Stimulated activated CD8-positive, alpha-beta memory T cell treated with anti-CD3 and anti-CD28 coated beads, Interleukin-12 subunit alpha, Interleukin-12 subunit beta, amount 100 ng/mL, for 1 hour (primary cell): ENCODE measurements around the gene PCGF3.
"Not testable (repeated sequence)": the region's sequence is repeated elsewhere in the genome, so short reads cannot be mapped to it uniquely, and the experiment has no call there.

Experiments used
- DNase-seq: peaks from one replicate; pipeline ENCODE4 v3.0.0-alpha.2; 2020; ENCODE audit warnings: low read depth

PCGF3 gene

DNA sequence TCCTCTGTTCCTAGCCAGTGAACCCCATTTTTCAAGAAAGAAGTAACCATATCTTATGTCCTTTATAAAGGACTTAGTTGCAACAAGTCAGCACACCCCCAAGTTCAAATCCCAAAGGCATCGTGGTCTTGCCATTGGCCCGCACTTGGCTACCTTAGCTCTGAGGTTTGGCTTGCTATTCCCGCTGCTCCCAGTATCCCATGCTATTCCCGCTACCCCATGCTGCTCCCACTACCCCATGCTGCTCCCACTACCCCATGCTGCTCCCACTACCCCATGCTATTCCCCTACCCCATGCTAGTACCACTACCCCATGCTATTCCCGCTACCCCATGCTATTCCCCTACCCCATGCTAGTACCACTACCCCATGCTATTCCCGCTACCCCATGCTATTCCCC is 37.4 kb upstream of the PCGF3 start:
- not testable (repeated sequence) for DNase-seq

DNA sequence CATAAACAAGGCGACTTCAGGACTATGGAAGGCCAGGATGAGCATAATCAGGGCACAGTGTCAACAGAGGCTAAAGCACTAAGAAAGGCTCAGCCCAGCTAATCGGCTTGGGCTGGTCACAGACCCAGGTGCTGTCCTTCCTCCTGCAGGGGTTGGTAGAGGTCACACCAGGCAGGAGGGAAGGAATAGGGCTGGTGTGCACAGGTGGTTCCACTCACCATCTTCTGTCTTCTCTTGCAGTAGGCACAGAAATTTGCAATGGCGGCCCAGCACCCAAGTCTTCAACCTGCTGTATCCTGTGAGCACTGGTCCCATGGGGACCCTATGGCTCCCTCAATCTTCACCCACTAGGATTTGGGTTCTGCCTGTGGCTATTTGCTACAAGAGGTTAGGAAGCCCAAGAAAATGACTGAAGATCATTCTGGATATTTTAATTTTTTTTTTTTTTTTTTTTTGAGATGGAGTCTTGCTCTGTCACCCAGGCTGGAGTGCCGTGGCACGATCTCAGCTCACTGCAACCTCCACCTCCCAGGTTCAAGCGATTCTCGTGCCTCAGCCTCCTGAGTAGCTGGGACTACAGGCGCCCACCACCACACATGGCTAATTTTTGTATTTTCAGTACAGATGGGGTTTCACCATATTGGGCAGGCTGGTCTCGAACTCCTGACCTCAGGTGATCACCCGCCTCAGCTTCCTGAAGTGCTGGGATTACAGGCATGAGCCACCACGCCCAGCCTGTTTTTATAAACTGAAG is 35.6 kb upstream of the PCGF3 start:
- not testable (repeated sequence) for DNase-seq

DNA sequence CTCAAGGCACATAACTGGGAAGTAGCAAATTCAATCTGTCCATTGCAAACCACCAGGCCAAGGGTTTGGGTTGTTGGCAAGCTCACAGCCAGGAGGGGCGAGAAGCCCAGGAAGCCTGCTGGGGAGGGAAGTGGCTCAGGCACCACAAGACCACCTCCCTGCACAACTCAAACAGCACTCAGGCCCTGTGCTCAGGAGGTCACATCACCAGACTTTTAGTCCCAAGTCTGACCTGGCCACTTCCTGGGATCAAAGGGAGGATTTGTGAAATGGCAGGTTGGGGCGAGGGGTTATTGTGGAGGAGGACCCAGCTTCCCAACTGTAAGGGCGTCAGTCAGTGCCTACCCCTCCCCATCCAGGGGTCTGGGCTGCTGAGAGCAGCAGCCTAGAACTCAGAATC is 33.9 kb upstream of the PCGF3 start:
- DNase-seq: no peak

DNA sequence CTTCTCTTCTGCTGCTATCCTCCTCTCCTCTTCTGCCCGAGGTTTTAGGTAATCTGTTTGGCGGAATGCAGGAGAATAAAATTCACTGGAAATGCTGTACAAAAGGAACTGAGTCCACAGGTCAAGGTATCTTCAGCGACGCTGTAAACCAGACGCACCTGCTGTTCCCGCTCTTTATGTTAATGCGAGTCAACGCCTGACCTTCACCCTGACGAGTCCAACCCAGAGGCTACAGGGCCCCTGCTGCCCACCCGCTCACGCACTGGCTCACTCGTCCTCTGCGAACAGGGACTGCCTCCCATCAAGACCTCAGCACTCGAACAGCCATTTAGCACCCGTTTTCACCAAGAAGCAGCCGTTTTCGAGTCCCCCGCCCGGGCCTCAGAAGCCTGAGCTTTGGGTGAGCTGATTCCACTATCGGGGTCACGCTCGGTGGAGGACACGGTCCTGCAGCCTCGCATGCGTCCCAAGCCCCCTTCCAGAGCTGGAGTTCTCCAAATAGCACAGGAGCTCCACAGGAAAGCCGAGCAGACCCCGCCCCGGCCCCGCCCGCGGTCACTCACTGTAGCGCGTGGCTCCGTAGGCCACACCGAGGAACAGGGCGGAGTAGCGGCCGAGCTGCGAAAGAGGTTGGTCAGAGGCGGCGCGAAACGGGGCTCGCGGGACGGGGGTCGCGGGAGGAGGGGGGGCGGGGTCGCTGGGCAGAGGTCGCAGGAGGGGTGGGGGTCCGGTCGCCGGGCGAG is 32.1 kb upstream of the PCGF3 start:
- DNase-seq: no peak

DNA sequence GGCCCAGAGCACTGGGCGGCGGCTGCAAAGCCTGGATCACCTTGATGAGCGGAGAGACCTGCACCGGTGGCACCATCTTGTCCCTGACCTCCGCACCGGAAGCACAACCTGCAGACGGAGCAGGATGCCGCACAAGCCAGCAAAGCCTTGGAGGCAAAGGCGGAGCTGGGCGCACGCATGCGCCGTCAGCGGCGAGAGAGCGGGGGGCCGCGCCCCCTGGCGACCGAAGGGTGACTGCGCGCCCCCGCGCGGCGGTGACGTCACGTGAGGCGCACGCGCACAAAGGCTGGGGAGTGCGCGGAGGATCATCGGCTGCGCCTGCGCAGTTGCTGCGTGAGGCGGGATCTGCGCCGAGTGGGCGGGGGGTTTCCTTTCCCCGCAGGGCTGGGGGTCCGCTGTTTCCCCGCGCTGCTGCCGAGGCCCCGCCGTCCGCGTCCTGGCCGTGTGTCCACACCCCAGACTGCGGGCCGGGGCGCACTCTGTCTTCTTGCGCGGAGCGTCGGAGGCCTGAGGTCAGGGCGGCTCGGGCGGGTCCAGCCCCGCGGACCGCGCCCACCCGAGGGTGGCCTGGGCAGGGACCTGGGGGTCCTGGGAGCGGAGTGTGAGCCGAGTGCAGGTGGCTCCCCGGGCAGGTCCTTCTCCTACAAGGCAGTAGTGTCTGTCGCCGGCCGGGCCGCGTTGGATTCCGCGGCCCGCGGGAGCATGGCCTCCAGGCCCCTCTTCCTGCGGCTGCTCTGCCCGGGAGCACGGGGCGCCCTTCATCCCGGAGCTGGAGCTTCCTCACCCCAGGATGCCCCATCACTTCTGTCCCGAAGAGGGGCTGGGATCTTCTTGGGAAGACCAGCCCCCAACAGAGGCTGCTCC is 31.2 kb upstream of the PCGF3 start, which contains the start of the genes ATP5ME and MYL5:
Gene ATP5ME, minus strand, starts transcription at position 105 of the 864 bp plus-strand sequence. Its CDS starts 29 bp downstream, at position 76.
Gene MYL5, plus strand, starts transcription at position 371 of the 864 bp plus-strand sequence. CDS start 3,485 bp downstream, outside the sequence.
- peak; percentile 97 for DNase-seq

DNA sequence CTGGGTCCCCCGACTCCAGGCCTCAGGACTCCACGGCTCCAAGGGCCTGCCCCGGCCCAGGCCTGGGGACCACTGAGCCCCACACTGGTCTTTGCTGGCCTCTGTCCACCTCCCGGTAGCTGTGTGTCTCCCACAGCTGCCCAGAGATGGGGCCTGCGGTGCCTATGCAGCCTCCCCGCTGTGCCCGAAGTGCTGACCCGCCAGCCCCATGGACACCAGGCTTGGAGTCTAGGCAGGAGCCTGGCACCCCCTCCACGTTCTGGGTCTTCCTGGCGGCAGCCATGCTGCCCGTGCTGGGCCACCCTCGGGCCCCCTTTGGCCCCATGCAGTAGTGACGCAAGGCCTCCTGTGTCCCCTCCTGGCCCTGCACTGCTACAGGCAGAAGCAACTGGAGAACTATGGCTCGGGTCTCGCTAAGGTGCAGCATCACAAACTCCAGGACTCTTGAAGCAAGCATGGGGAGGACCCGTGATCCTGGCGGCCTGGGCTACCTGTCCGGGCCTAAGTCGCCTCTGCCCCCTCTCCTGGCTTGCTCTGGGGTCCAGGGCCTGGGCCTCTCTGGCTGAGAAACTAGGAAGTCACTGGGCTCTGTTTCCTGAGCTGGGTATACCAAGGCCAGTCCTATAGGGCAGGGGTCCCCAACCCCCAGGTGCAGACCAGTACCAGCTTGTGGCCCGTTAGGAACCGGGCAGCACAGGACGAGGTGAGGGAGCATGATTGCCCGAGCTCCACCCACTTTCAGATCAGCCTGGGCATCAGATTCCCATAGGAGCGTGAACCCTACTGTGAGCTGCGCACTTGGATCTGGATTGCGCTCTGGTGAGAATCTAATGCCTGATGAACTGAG is 30.4 kb upstream of the PCGF3 start:
- no peak for DNase-seq

DNA sequence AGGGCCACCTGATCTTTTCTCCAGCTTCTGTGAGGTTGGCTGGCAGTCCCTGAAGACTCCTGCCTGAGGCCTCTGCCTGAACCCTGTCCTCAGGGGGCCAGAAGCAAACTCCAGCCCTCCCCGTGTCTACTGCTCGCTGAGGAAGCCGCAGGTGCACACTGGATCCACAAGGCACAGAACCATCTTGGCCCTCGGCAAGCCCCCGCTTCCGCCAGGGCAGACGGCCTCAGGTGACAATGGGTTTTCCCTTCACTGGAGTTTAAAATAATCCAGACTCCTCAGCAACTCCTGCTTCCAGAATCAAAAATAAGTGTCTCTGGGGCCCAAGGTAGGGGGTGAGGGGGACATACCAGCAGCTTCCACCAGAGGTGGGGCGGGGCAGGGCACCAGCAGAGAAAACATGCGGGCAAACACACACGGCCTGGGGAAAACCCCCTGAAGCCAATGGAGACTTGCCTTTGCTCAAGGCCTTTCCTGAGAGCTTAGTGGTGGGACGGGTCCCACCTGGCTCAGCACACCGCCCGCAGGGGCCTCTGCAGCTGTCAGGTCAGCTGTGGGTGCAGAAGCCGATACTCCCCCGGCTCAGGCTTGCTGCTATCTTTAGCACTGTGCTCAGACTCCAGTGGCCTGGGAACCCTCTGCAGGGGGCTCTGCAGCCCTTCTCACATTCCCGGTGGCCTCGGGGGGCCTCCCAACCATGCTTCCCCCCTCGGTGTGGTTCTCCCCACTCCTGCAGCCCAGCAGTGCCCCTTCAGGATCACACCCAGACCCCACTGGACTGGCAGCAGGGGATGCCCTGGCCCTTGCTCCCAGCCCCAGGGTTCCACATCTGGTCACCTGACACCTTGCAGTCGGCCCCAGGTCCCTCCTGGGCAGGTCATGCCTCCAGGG is 29.4 kb upstream of the PCGF3 start:
- DNase-seq: no peak

DNA sequence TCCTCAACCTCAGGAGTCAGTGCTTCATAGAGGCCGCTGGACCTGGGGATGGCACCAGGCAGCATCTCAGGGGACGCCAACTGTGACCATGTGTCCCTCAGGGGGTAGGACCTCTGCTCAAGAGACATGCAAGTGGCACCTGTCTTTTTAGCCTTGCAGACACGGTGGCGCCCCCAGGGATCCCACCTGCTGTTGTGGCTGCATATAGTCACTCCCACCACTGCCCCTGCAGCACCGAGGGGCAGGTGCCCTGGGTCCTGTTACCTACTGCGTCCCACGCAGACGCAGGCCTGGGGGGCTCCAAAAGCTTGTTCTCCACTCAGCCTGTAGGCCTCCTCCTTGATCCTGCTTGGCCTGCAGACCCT is 28.8 kb upstream of the PCGF3 start:
- DNase-seq: no peak

DNA sequence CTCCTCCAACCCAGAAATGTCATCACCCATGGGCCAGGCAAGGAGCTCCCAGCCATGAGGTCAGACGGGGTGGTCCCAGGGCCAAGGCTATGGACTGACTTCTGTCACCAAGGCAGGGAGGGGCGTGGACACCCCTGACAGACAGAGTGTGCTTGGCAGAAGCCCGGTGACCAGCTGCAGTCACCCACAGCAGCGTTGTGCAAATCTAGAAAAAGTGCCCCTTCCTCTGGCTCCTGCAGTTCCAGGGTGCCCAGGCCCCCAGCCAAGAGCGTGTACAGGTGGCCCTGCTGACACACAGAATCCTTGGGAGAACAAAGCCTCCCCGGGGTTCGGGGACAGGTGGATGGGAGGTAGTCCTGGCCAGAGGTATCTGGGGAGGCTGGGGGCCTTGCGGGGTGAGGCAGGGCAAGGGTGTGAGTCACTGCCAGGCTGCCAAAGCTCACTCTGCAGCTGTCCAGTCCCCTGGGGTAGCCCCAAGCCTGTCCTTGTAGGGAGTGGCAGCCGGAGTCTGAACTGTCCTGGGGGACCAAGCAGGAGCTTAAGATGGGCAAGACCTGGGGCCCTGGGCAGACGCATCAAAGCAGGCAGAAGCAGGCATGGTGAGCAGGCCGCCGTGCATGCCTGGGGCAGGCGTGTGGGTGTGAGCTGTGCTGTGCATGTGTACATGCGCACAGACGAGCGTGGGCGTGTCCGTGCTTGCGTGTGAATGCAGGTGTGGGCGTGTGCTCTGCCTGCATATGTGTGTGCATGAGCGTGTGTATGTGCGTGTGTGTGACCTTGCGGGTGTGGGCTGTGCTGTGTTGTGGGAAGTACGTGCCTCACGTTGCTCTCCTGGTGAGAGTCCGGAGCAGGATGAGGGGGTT is 28.0 kb upstream of the PCGF3 start:
- DNase-seq: no peak

DNA sequence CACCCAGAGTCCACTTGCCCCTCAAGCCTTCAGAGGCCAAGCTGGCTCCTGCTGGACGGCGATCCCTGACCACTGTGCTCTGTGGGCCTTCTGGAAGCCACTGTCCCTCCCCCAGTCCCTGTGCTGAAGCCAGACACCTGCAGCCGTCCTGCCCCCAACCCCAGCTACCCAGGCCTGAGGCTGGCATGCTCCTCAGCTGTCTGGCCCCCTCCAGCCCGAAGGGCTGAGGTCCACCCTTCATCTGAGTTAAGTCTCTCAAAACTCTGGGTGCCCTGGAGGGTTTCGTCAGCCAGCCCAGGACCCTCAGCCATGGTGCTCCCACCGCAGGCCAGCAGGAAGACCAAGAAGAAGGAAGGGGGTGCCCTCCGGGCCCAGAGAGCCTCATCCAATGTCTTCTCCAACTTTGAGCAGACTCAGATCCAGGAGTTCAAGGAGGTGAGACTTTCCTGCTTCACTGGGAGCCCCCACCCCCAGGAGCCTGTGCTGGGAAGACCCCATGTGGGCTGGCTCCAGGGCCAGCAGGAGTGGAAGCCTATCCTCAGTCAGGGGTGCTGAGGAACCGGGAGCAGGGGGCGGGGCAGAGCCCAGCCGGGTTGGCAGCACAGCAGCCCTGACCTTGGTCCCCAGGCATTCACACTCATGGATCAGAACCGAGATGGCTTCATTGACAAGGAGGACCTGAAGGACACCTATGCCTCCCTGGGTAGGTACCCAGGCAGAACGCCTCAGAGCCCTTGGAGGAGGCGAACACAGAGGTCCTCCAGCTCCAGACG is 27.1 kb upstream of the PCGF3 start:
- no peak for DNase-seq

DNA sequence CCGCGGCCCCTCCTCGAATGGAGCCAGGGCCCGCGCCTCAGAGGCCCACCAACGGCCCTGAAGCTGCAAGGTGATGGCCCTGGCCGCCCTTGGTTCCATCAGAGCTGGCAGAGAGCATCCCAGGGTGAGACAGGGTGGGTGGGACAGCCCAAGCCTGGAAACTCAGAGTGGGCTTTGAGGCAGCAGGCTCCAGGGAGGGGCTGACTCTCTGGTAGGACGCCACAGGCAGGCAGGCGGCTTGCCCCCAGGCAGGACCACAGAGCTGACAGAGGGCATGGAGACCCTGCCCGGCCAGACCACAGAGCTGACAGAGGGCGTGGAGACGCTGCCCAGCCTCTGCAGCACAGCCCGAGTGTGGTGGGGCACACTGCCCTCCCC is 26.5 kb upstream of the PCGF3 start:
- DNase-seq: no peak

DNA sequence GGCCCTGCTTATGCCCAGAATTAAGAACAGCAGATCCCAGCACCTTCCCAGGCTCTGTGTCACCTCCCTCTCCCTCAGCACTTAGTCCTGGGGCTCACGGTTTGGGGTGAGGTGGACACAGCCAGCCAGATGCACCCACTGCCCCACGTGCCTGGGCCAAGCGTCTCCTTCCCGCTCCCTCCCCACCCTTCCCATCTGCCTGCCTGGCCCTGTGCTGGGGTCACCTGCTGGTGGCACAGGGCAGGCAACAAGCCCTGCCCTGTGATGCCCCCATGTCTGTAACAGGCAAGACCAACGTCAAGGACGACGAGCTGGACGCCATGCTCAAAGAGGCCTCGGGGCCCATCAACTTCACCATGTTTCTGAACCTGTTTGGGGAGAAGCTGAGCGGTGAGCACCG is 26.0 kb upstream of the PCGF3 start:
- DNase-seq: no peak

DNA sequence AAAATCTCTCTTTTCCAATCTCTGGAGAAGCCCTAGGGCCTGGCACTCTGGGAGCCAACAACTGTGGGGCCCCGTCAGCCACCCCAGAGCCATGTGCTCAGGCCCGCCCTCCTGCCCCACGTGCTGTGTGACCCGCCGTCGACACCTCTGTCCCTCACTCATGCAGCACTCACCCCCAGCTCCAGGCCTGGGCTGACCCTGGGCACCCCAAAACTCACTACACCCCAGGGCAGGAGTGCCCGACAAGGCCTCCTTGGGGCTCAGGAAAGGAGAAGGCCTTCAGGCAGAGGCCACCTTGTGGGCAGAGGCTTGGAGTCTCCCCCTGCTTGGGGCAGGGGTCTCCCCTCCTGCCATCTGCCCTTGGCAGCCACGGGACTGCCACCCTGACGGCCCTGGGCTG is 25.5 kb upstream of the PCGF3 start:
- DNase-seq: no peak

DNA sequence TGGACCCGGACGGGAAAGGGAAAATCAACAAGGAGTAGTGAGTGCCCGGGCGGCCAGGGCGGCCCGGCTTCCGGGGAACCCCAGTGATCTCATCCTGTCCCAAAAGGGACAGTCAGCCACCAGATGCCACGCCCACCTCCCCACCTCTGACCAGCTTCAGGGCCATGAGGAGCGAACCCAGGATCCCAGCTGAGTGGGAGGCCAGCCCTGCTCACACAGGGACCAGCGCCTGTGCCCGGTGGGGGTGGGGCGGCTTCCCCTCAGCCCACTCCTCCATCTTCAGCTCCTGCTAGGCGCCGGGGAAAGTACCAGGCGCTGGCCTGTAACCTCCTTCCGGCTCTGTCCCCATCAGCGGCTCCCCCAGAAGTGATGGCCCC is 25.1 kb upstream of the PCGF3 start:
- DNase-seq: no peak

DNA sequence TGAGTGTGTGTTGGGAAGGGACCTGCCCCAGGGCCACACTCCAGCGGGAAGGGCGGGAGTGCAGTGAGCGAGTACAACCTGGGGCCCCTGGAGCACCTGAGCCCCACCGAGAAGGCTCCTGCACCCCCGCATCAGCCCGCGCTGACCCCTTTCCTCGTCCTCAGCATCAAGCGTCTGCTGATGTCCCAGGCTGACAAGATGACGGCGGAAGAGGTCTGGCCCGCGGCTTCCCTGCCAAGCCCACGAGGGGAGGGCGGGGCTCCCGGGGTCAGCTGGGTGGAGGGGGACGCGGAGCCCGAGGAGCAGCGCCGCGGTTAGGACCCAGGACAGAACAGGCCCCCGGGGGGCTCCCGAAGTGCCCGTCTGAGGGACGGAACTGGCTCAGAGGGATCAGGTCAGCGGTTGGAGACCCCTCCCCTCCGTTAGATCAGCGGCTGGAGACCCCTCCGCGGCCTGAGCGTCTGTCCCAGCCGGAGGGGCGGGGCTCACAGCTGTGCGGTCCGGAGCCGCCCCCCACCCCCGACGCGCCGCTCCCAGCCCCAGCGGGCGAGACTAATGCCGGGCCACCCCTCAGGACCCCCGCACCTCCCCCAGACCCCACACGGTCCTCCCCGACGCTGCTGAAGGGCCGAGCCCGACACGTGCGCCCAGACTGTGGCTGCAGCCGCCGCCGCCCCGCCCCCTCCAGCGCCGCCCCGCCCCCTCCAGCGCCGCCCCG is 24.5 kb upstream of the PCGF3 start:
- no peak for DNase-seq

DNA sequence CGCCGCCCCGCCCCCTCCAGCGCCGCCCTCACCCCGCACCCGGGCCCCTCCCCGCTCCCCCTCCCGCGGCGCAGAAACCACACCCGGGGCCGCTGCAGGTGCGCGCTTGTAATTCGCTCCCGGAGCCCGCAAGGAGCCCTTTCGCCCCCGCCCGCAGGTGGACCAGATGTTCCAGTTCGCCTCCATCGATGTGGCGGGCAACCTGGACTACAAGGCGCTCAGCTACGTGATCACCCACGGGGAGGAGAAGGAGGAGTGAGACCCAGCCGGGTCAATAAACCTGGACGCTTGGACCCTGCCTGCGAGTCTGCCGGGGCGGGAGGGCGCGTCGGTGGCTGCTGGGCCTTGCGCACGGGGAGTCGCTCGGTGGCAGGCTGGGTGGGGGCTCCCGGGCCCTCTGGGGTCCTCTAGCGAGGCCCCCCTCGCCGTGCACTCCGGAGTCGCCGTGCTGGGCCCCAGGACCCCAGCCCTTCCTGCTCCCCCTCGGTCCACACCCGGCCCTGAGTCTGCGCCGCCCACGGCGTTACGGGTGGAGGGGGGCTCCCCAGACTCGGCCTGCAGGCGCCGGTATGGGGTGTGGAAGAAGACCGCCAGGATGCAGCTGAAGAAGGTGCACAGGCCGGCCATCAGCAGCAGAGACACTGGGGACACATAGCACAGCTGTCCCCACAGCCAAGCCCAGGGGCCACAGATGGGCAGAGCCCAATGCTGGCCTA is 23.7 kb upstream of the PCGF3 start:
- DNase-seq: no peak

DNA sequence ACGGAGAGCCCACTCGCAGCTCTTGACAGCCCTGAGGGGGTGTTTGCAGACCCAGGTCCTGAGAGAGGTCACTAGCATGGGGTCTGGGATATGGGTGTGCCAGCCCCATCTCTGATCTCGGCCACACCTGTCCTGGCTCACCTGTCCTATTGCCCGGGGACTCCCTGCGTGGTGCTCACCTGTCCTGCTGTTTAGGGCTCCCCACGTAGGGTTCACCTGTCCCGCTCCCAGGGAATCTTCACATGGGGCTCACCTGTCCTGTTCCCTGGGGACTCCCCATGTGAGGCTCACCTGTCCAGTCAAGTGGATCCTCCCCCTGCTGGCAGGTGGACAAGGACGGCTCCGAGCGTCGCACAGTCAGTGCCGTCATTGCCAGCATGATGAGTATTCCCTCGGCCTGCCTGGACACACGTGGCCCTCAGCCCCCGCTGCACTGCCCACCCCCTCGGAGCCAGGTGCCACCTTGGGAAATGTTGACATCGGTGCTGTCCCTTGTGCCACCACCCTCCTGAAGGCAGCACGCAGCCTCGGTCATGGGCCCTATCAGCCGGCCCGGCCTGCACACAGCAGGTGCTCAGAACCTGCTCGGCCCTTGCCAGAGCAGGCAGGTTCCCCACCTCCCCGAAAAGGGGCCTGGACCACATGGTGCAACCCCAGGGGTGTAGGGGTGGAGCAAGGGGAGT is 23.0 kb upstream of the PCGF3 start:
- no peak for DNase-seq
